WTC11 (cell line): ENCODE results near the gene TAOK3. TPM values are rescaled to one million over a fixed set of nuclear protein-coding genes. Genes with fewer than 3 reads are reported as not detected.

Experiments used
- ATAC-seq: fragments of 200-7000 bp; cut with Tn5 transposase; 2 replicates; pipeline ENCODE4 v1.10.0; 2021; ENCODE audit warnings: mild to moderate bottlenecking, moderate library complexity
- CTCF ChIA-PET: fragments of 300-600 bp; sonication (Branson Sonifier 250); formaldehyde crosslinking; loops from one replicate; lab custom pipeline; 2021; ENCODE audit warnings: antibody characterized with exemption; lab: Charles Lee
- POLR2A ChIA-PET: fragments of 350-600 bp; sonication (Branson Sonifier 250); formaldehyde crosslinking; loops from one replicate; lab custom pipeline; 2021; ENCODE audit warnings: antibody characterized with exemption; lab: Charles Lee
- DNase-seq: peaks from one replicate; pipeline ENCODE4 v3.0.0; 2021; ENCODE audit warnings: low spot score
- H3K27ac Mint-ChIP-seq: 2 replicates; pipeline ENCODE4 v1.8.0; 2021; ENCODE audit warnings: mixed read lengths
- H3K27me3 Mint-ChIP-seq: 2 replicates; pipeline ENCODE4 v1.8.0; 2021; ENCODE audit warnings: low read depth, mild to moderate bottlenecking, moderate library complexity, mixed read lengths
- H3K36me3 Mint-ChIP-seq: 2 replicates; pipeline ENCODE4 v1.8.0; 2021; ENCODE audit warnings: mixed read lengths
- H3K4me1 Mint-ChIP-seq: 2 replicates; pipeline ENCODE4 v1.8.0; 2022; ENCODE audit warnings: mixed read lengths
- H3K4me3 Mint-ChIP-seq: 2 replicates; pipeline ENCODE4 v1.8.0; 2021; ENCODE audit warnings: mild to moderate bottlenecking, moderate library complexity, mixed read lengths
- H3K9me3 Mint-ChIP-seq: 2 replicates; pipeline ENCODE4 v1.8.0; 2021; ENCODE audit warnings: mixed read lengths
- AFF4 ChIP-seq: sonication (generic); formaldehyde crosslinking; IDR thresholded peaks from 2 replicates; pipeline ENCODE4 v1.8.1; 2023; ENCODE audit warnings: mild to moderate bottlenecking, missing genetic modification reagents, borderline replicate concordance
- AR ChIP-seq: fragments of 250-450 bp; sonication (Bioruptor Pico); IDR thresholded peaks from 2 replicates; pipeline ENCODE4 v1.9.0; 2021; ENCODE audit warnings: mild to moderate bottlenecking
- ATF2 ChIP-seq: sonication (generic); formaldehyde crosslinking; IDR thresholded peaks from 2 replicates; pipeline ENCODE4 v1.8.1; 2022; ENCODE audit warnings: low read depth, missing genetic modification reagents, borderline replicate concordance
- CBFB ChIP-seq: sonication (generic); formaldehyde crosslinking; IDR thresholded peaks from 2 replicates; pipeline ENCODE4 v1.8.1; 2022; ENCODE audit warnings: mild to moderate bottlenecking, low read depth, missing genetic modification reagents
- CDX4 ChIP-seq: fragments of 250-450 bp; sonication (Bioruptor Pico); IDR thresholded peaks from 2 replicates; pipeline ENCODE4 v1.9.0; 2021; ENCODE audit warnings: moderate library complexity, mild to moderate bottlenecking, inconsistent platforms, borderline replicate concordance
- E2F4 ChIP-seq: sonication (generic); formaldehyde crosslinking; IDR thresholded peaks from 2 replicates; pipeline ENCODE4 v1.8.1; 2022; ENCODE audit warnings: low read depth, mild to moderate bottlenecking, moderate library complexity, missing genetic modification reagents, borderline replicate concordance
- HMGA2 ChIP-seq: fragments of 250-450 bp; sonication (Bioruptor Pico); IDR thresholded peaks from 2 replicates; pipeline ENCODE4 v1.4.0; 2021; ENCODE audit warnings: mild to moderate bottlenecking, moderate library complexity
- KAT7 ChIP-seq: sonication (generic); formaldehyde crosslinking; IDR thresholded peaks from 2 replicates; pipeline ENCODE4 v1.8.1; 2023; ENCODE audit warnings: missing genetic modification reagents, mild to moderate bottlenecking, borderline replicate concordance
- NR2C2 ChIP-seq: sonication (generic); formaldehyde crosslinking; IDR thresholded peaks from 2 replicates; pipeline ENCODE4 v1.8.0; 2022; ENCODE audit warnings: mild to moderate bottlenecking, missing genetic modification reagents
- PRDM15 ChIP-seq: sonication (generic); formaldehyde crosslinking; IDR thresholded peaks from 2 replicates; pipeline ENCODE4 v1.8.0; 2022; ENCODE audit warnings: missing genetic modification reagents
- PREB ChIP-seq: sonication (generic); formaldehyde crosslinking; IDR thresholded peaks from 2 replicates; pipeline ENCODE4 v1.8.1; 2022; ENCODE audit warnings: mild to moderate bottlenecking, missing genetic modification reagents, moderate library complexity, borderline replicate concordance
- RELA ChIP-seq: sonication (generic); formaldehyde crosslinking; IDR thresholded peaks from 2 replicates; pipeline ENCODE4 v1.8.1; 2022; ENCODE audit warnings: missing genetic modification reagents, mild to moderate bottlenecking, borderline replicate concordance
- TCF7 ChIP-seq: sonication (generic); formaldehyde crosslinking; IDR thresholded peaks from 2 replicates; pipeline ENCODE4 v1.8.0; 2022; ENCODE audit warnings: mild to moderate bottlenecking, low read depth, missing genetic modification reagents, moderate library complexity
- TP53 ChIP-seq: sonication (generic); formaldehyde crosslinking; IDR thresholded peaks from 2 replicates; pipeline ENCODE4 v1.8.1; 2023; ENCODE audit warnings: mild to moderate bottlenecking, missing genetic modification reagents
- ZBTB21 ChIP-seq: sonication (generic); formaldehyde crosslinking; IDR thresholded peaks from 2 replicates; pipeline ENCODE4 v1.8.1; 2023; ENCODE audit warnings: mild to moderate bottlenecking, missing genetic modification reagents, borderline replicate concordance
- ZSCAN18 ChIP-seq: fragments of 250-450 bp; sonication (Bioruptor Pico); IDR thresholded peaks from 2 replicates; pipeline ENCODE4 v2.1.2; 2022; ENCODE audit warnings: mild to moderate bottlenecking, moderate library complexity
- total RNA-seq: library from RNA; stranded (reverse); gene quantifications from 3 replicates; pipeline ENCODE4 v1.2.3, GENCODE V29; 2021

Gene TAOK3
- total RNA-seq, 1 experiment from 2014 or later = 13.0 TPM

- H3K4me3 Mint-ChIP-seq = no peak overlapping the region
- no peaks in the 10 kb centered on the region for H3K27me3 Mint-ChIP-seq
- ATAC-seq (no peak), DNase-seq (no peak)
- H3K4me1 Mint-ChIP-seq = peaks cover 6% of the 10 kb centered on the region
- POLR2A ChIA-PET = no interaction called here
- H3K9me3 Mint-ChIP-seq = no peaks in the 10 kb centered on the region
- TF ChIP-seq HMGA2 (CRISPR knock-in tag) (no peak), ATF2 (no peak), PRDM15 (CRISPR knock-in tag) (no peak), TP53 (no peak), ZBTB21 (no peak), CBFB (CRISPR knock-in tag) (no peak), TCF7 (CRISPR knock-in tag) (no peak), CDX4 (CRISPR knock-in tag) (no peak), KAT7 (no peak), ZSCAN18 (CRISPR knock-in tag) (no peak), AR (CRISPR knock-in tag) (no peak), E2F4 (CRISPR knock-in tag) (no peak), RELA (CRISPR knock-in tag) (no peak), NR2C2 (CRISPR knock-in tag) (no peak), AFF4 (CRISPR knock-in tag) (no peak), PREB (CRISPR knock-in tag) (no peak)
- CTCF ChIA-PET = no interaction called here
- no peak overlapping the region for H3K27ac Mint-ChIP-seq
- no peaks in the 10 kb centered on the region for H3K36me3 Mint-ChIP-seq
These were observed 45.3 kb downstream of the TAOK3 start for GRCh38 chr12:118327391-118327790.
